Esophagus muscularis mucosa (tissue), 4 donors: Measurements from ENCODE around the gene KIF17. TPM values are rescaled to one million over a fixed set of nuclear protein-coding genes. Genes with fewer than 3 reads are reported as not detected.

ENCODE experiments used
- DNase-seq: peaks from one replicate; pipeline ENCODE4 v3.0.0-alpha.2; 2017; ENCODE audit errors: extremely low spot score
- H3K27ac ChIP-seq, 4 donors: fragments of 200-600 bp; sonication (generic); replicated peaks in 1 of 4; 1 replicate in 3 of 4; 2 replicates in 1 of 4; pipeline ENCODE4 v1.5.1; 2016 to 2019; ENCODE audit warnings: mild to moderate bottlenecking in 1 of 4
- H3K27me3 ChIP-seq, 4 donors: fragments of 200-600 bp; sonication (generic); one replicate each; pipeline versions ENCODE4 v1.5.1 to v1.6.0; 2016 to 2019
- H3K36me3 ChIP-seq, 4 donors: fragments of 200-600 bp; sonication (generic); one replicate each; pipeline ENCODE4 v1.5.1; 2016 to 2019
- H3K4me1 ChIP-seq, 4 donors: fragments of 200-600 bp; sonication (generic); one replicate each; pipeline ENCODE4 v1.5.1; 2016 to 2019
- H3K4me3 ChIP-seq, 4 donors: fragments of 200-600 bp; sonication (generic); 1 replicate in 2 of 4; 2 replicates in 2 of 4; pipeline ENCODE4 v1.5.1; 2016 to 2019; ENCODE audit warnings: mild to moderate bottlenecking in 4 of 4, moderate library complexity in 1 of 4
- H3K9me3 ChIP-seq, 4 donors: fragments of 200-600 bp; sonication (generic); 1 replicate in 3 of 4; 2 replicates in 1 of 4; pipeline ENCODE4 v1.5.1; 2016 to 2019
- CTCF ChIP-seq, 3 experiments: fragments of 200-600 bp in 2 of 3; fragments of 450-650 bp in 1 of 3; sonication (generic) in 2 of 3; IDR thresholded peaks; one replicate each; pipeline ENCODE4 v1.5.1; 2017 to 2019; ENCODE audit warnings: antibody characterized with exemption in 3 of 3, mild to moderate bottlenecking in 2 of 3, moderate library complexity in 1 of 3
- EP300 ChIP-seq: sonication (generic); formaldehyde crosslinking; IDR thresholded peaks from one replicate; pipeline ENCODE4 v1.6.1; 2017; ENCODE audit warnings: antibody characterized with exemption
- POLR2A ChIP-seq: fragments of 450-650 bp; IDR thresholded peaks from one replicate; pipeline ENCODE4 v1.6.1; 2017; ENCODE audit warnings: antibody characterized with exemption, moderate library complexity, mild to moderate bottlenecking, low read depth
- POLR2AphosphoS5 ChIP-seq, 2 donors: sonication (generic); formaldehyde crosslinking; IDR thresholded peaks; one replicate each; pipeline ENCODE4 v1.6.1; 2017; ENCODE audit warnings: antibody characterized with exemption in 2 of 2
- WGBS: methylation state at CpG from one replicate; pipeline ENCODE4 v1.1.5; 2018; 5-methylcytosine and 5-hydroxymethylcytosine counted together
- intact Hi-C: fragments of 100-400 bp; cut with DNase I; formaldehyde crosslinking; loops from one replicate; pipeline ENCODE4 v1.15.1; 2023
- total RNA-seq, 4 donors: library from RNA; depleted of rRNA; stranded (reverse); fragments of >200 nt; gene quantifications; one replicate each; pipeline versions ENCODE4 v1.1.0 to v1.2.1, GENCODE V29; 2016

KIF17 gene
- total RNA-seq, 4 donors from 2014 or later = 2.0 to 7.3 (median 3.4) TPM

GRCh38 chr1:20626098-20626427 lies 91.7 kb downstream of the KIF17 start:
- no peaks in the 10 kb centered on the region for H3K9me3 ChIP-seq
- no peak overlapping the region for H3K4me3 ChIP-seq
- H3K27me3 ChIP-seq = peaks cover 0 to 12% (median 0%) of the 10 kb centered on the region in 4 donors
- DNase-seq = no peak
- no peak for TF ChIP-seq EP300
- no peak for TF ChIP-seq CTCF (IDR thresholded peaks at IDR 0.05)
- no peak for TF ChIP-seq POLR2A
- TF ChIP-seq POLR2AphosphoS5 (IDR thresholded peaks at IDR 0.05) = no peak
- no peaks in the 10 kb centered on the region for H3K36me3 ChIP-seq
- intact Hi-C loops = no loop called here
- H3K4me1 ChIP-seq = no peaks in the 10 kb centered on the region
- WGBS = 72% methylated on average over 1 of the region's 1 CpG
- H3K27ac ChIP-seq = no peak overlapping the region

DNA sequence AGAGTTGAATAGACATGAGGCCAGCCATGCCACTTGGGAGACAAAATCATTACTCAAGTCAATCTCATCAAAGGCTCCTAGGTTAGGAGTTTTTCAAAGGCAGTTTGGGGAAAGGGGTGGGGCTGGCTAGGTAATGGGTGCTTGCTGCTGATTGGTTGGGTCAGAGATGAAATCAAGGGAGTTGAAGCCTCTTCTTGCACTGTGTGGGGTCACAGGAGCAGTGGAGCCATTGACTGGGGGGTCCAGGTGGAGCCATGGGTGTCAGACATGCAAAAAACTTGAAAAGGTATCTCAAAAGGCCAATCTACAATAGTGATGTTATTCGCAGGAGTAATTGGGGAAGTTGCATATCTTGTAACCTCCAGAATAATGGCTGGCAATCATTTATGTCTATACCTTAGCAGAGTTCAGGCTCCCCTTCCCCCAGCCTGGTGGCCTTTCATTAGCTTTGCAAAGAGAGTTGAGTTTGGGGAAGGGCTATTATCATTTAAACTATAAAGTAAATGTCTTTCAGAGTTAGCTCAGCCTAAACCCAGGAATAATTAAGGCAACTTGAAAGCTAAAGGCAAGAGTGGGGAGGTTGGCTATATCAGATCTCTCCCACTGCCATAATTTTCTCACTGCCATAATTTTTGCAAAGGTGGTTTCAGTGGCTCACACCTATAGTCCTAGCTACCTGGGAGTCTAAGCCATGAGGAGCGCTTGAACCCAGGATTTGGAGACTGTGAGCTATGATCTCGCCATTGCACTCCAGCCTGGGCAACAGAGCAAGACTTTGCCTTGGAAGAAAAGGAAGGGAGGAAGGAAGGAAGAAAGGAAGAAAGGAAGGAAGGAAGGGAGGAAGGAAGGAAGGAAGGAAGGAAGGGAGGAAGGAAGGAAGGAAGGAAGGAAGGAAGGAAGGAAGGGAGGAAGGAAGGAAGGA lies 92.4 kb downstream of the KIF17 start:
- Histone ChIP-seq H3K36me3 (no peaks in the 10 kb centered on the region), H3K4me1 (no peaks in the 10 kb centered on the region), H3K4me3 (no peak overlapping the region), H3K27me3 (peaks cover 0 to 12% (median 0%) of the 10 kb centered on the region in 4 donors), H3K9me3 (no peaks in the 10 kb centered on the region), H3K27ac (no peak overlapping the region)
- 86% methylated on average over 3 of the region's 3 CpGs for WGBS
- TF ChIP-seq EP300 = no peak
- no peak for TF ChIP-seq POLR2A
- TF ChIP-seq POLR2AphosphoS5 (IDR thresholded peaks at IDR 0.05) = no peak
- no peak for TF ChIP-seq CTCF (IDR thresholded peaks at IDR 0.05)
- DNase-seq = no peak
- intact Hi-C loops = no loop called here

DNA sequence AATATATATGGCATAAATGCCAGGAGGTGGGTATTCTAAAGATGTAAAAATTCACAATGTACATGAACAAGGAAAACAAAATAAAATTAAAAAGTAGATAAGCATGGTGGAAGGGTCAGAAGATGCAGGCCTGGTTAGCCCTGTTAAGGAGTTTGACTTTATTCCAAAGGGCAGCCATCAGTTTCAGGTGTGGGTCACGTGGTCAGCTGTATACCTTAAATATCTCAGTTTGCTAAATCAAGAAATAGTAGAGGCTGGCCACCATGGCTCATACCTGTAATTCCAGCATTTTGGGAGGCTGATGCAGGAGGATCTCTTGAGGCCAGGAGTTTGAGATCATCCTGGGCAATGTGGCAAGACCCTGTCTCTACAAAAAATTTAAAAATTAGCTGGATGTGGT lies 93.1 kb downstream of the KIF17 start:
- TF ChIP-seq CTCF (IDR thresholded peaks at IDR 0.05) (no peak), POLR2AphosphoS5 (IDR thresholded peaks at IDR 0.05) (no peak), EP300 (no peak), POLR2A (no peak)
- DNase-seq = no peak
- H3K4me3 ChIP-seq = no peak overlapping the region
- no peaks in the 10 kb centered on the region for H3K9me3 ChIP-seq
- H3K4me1 ChIP-seq = no peaks in the 10 kb centered on the region
- intact Hi-C loops = no loop called here
- peaks cover 0 to 12% (median 0%) of the 10 kb centered on the region in 4 donors for H3K27me3 ChIP-seq
- WGBS = 92% methylated on average over 1 of the region's 1 CpG
- H3K36me3 ChIP-seq = no peaks in the 10 kb centered on the region
- H3K27ac ChIP-seq = no peak overlapping the region

DNA sequence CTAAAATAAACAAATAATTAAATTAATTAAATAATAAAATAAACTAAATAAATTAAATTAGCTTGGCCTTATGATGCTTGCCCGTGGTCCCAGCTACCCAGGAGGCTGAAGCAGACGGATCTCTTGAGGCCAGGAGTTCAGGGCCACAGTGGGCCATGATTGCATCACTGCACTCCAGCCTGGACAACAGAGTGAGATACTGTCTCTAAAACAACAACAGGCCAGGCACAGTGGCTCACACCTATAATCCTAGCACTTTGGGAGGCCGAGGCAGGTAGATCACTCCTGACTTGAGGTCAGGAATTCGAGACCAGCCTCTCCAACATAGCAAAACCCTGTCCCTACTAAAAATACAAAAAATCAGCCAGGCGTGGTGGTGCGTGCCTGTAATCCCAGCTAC lies 96.8 kb downstream of the KIF17 start:
- DNase-seq = no peak
- TF ChIP-seq POLR2A = no peak
- no peak for TF ChIP-seq EP300
- TF ChIP-seq POLR2AphosphoS5 (IDR thresholded peaks at IDR 0.05) = no peak
- no peak for TF ChIP-seq CTCF (IDR thresholded peaks at IDR 0.05)
- 99% methylated on average over 6 of the region's 6 CpGs for WGBS
- Histone ChIP-seq H3K9me3 (no peaks in the 10 kb centered on the region), H3K36me3 (no peaks in the 10 kb centered on the region), H3K27me3 (peaks cover 0 to 8% (median 0%) of the 10 kb centered on the region in 4 donors), H3K27ac (no peak overlapping the region), H3K4me1 (peaks cover 5 to 11% (median 7%) of the 10 kb centered on the region in 4 donors), H3K4me3 (no peak overlapping the region)
- intact Hi-C loops = no loop called here
